22Rv1 (cell line): Measurements from ENCODE around the gene STH.

Source experiments
- CTCF ChIP-seq: fragments of 450-650 bp; IDR thresholded peaks from 2 replicates; pipeline ENCODE4 v1.5.1; 2017; ENCODE audit warnings: mild to moderate bottlenecking
- ZFX ChIP-seq: fragments of 450-650 bp; IDR thresholded peaks from 2 replicates; pipeline ENCODE4 v1.6.1; 2017; ENCODE audit warnings: antibody characterized with exemption, borderline replicate concordance

- TF ChIP-seq ZFX (no peak), CTCF (no peak)
Measured at GRCh38 chr17:46035112-46035818, 36.2 kb downstream of the STH start.
